ENCODE results near the gene TCAIM. TPM values are rescaled to one million over a fixed set of nuclear protein-coding genes. Genes with fewer than 3 reads are reported as not detected.
A peak's percentile ranks its signal among the peaks of the same experiment; 100 is the strongest.

The TCAIM gene
- total and polyA plus RNA-seq, 7 experiments from 2014 or later = 7.7 to 19.8 (median 15.7) TPM

DNA sequence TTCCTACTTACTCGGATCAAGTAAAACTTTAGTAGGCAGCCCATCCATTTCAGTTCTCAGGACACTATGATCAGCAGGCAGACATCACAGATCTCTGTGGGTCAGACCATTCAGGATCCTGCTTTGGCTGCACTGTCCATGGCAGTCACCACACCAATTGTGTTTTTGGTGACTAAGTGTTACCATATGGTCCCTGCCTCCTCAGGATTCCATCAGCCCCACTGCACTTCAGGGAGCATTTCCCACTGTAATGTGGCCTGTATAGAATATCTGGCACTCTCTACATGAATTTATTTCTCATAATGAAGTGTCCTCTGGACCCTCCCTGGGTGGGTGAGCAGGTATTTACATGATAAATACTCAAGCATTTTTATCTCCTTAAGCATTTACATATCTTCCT, 97.6 kb downstream of the TCAIM start:
- ChIA-PET POLR2A (no interaction called here), CTCF (no interaction called here)
- H3K27ac Mint-ChIP-seq = peak overlapping the region in 3 of 9 donors; percentile 1 to 23 (median 4)

DNA sequence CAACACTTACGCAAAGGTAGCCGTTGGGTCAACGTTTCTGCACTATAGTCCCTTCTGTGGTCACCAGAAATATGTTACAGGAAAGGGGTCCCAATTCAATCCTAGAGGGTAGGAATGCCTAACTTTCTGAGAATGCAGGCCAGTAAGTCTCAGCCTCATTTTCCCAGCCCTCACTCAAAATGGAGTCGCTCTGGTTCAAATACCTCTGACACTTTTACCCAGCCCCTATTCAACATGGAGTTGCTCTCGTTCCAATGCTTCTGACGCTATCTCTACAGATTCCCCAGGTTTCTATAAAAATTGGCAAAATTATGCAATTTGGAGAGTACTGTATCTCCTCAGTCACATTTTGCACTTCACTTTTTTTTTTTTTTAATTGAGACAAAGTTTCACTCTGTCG, 99.2 kb downstream of the TCAIM start:
- H3K4me3 ChIP-seq (ENCODE audit: low read length) = no peak overlapping the region
- H3K27me3 ChIP-seq (ENCODE audit: control insufficient read depth in 2 of 2, insufficient read depth in 2 of 2, low read length in 2 of 2) = no peaks in the 10 kb centered on the region
- no peaks in the 10 kb centered on the region for H3K9me3 ChIP-seq (ENCODE audit: control insufficient read depth in 2 of 3, low read length in 3 of 3)
- Mint-ChIP-seq H3K27me3 (no peaks in the 10 kb centered on the region), H3K27ac (peak overlapping the region in 3 of 9 donors; percentile 19 to 74 (median 48)), H3K36me3 (peaks cover 0 to 34% (median 10%) of the 10 kb centered on the region in 5 donors), H3K9me3 (no peaks in the 10 kb centered on the region), H3K4me1 (peaks cover 20 to 36% (median 34%) of the 10 kb centered on the region in 7 donors), H3K4me3 (no peak overlapping the region)
- H3K27ac ChIP-seq (ENCODE audit: low read depth, low read length) = no peak overlapping the region
- peaks cover 0 to 6% (median 0%) of the 10 kb centered on the region in 3 experiments for H3K36me3 ChIP-seq (ENCODE audit: control insufficient read depth in 2 of 3, insufficient read depth in 3 of 3, low read length in 3 of 3)
- intact Hi-C loops (cut with micrococcal nuclease) = no loop called here
- peaks cover 16 to 24% of the 10 kb centered on the region in 2 donors for H3K4me1 ChIP-seq (ENCODE audit: control insufficient read depth in 2 of 2, insufficient read depth in 2 of 2, low read length in 2 of 2)
- no peak for ATAC-seq
- ChIA-PET POLR2A (no interaction called here), CTCF (no interaction called here)
- DNase-seq = no peak

More for the DNA sequence above, 97.6 kb downstream of the TCAIM start:
- peaks cover 16 to 22% of the 10 kb centered on the region in 2 donors for H3K4me1 ChIP-seq (ENCODE audit: control insufficient read depth in 2 of 2, insufficient read depth in 2 of 2, low read length in 2 of 2)
- no peak overlapping the region for H3K27ac ChIP-seq (ENCODE audit: low read depth, low read length)
- H3K4me3 Mint-ChIP-seq = no peak overlapping the region
- no peak for DNase-seq
- H3K36me3 ChIP-seq (ENCODE audit: control insufficient read depth in 2 of 3, insufficient read depth in 3 of 3, low read length in 3 of 3) = no peaks in the 10 kb centered on the region
- H3K4me3 ChIP-seq (ENCODE audit: low read length) = no peak overlapping the region
- peaks cover 0 to 24% (median under 1%) of the 10 kb centered on the region in 5 donors for H3K36me3 Mint-ChIP-seq
- H3K4me1 Mint-ChIP-seq = peaks cover 17 to 23% (median 20%) of the 10 kb centered on the region in 7 donors
- ATAC-seq = no peak
- no peaks in the 10 kb centered on the region for H3K9me3 Mint-ChIP-seq
- intact Hi-C loops (cut with micrococcal nuclease) = no loop called here
- H3K27me3 ChIP-seq (ENCODE audit: control insufficient read depth in 2 of 2, insufficient read depth in 2 of 2, low read length in 2 of 2) = no peaks in the 10 kb centered on the region
- no peaks in the 10 kb centered on the region for H3K9me3 ChIP-seq (ENCODE audit: control insufficient read depth in 2 of 3, low read length in 3 of 3)
- no peaks in the 10 kb centered on the region for H3K27me3 Mint-ChIP-seq

DNA sequence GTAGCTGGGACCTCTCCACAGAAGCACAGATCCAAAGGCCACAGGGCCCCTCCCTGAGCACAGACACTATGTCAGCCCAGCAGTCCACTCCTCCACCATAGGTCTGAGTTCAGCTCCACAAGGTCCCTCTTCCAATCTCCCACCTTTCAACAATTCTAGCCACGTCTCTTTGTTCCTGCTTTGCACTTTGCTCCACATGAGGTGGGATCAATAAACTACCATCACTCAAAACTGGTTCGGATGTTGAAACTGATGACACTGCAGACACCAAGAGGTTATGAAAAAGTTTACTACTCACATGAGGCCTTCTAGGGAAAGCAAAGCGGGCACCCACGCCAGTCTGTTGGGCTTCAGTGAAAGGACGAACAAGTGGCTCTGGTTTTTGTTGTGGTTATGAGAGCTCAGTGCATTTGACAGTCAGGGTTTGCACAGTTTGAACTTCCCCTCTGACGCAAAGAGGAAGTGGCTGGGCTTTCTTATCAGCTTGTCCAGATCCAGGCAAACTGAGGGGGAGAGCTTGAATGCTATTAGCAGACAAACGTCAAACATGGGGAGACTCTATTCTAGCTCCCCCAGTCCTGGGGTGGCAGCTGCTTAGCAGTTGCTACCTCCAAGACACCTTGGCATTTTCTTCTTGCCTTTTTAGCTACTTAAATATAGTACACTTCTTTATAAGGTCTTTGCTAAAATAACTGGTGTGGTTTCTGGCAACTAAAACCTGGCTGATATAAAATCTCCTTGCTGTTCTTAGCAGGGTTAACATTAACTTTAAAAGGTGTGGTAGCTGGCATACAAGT, 101.1 kb downstream of the TCAIM start:
- Histone ChIP-seq H3K4me1 (ENCODE audit: control insufficient read depth in 2 of 2, insufficient read depth in 2 of 2, low read length in 2 of 2) (peaks cover 16 to 24% of the 10 kb centered on the region in 2 donors), H3K27me3 (ENCODE audit: control insufficient read depth in 2 of 2, insufficient read depth in 2 of 2, low read length in 2 of 2) (no peaks in the 10 kb centered on the region), H3K36me3 (ENCODE audit: control insufficient read depth in 2 of 3, insufficient read depth in 3 of 3, low read length in 3 of 3) (peaks cover 0 to 6% (median 0%) of the 10 kb centered on the region in 3 experiments), H3K4me3 (ENCODE audit: low read length) (peak overlapping the region; percentile 17), H3K9me3 (ENCODE audit: control insufficient read depth in 2 of 3, low read length in 3 of 3) (no peaks in the 10 kb centered on the region), H3K27ac (ENCODE audit: low read depth, low read length) (peak overlapping the region; percentile 65)
- Mint-ChIP-seq H3K27me3 (no peaks in the 10 kb centered on the region), H3K4me1 (peaks cover 23 to 44% (median 40%) of the 10 kb centered on the region in 7 donors), H3K27ac (peak overlapping the region; percentile 88 to 97 (median 95)), H3K9me3 (peaks cover 0 to under 1% (median 0%) of the 10 kb centered on the region in 11 donors), H3K4me3 (peak overlapping the region; percentile 66 to 85 (median 78)), H3K36me3 (peaks cover 5 to 43% (median 16%) of the 10 kb centered on the region in 5 donors)
- DNase-seq (peak; percentile 14 to 81 (median 69)), ATAC-seq (peak; percentile 88)
- POLR2A ChIA-PET = interaction anchor here (0.6 to 1.4 kb wide), 3 partner anchors 69 to 244 kb away, joined by 3 to 7 read pairs (median 3); partner anchors contain the start of gene TCAIM
- CTCF ChIA-PET = no interaction called here
- intact Hi-C loops (cut with micrococcal nuclease) = loop anchor here (1.0 to 5.0 kb wide), 5 partner anchors 37 to 101 kb away; partner anchors contain the start of genes TCAIM (in 2 of the 2) and ZNF445 (in 1 of the 2)

DNA sequence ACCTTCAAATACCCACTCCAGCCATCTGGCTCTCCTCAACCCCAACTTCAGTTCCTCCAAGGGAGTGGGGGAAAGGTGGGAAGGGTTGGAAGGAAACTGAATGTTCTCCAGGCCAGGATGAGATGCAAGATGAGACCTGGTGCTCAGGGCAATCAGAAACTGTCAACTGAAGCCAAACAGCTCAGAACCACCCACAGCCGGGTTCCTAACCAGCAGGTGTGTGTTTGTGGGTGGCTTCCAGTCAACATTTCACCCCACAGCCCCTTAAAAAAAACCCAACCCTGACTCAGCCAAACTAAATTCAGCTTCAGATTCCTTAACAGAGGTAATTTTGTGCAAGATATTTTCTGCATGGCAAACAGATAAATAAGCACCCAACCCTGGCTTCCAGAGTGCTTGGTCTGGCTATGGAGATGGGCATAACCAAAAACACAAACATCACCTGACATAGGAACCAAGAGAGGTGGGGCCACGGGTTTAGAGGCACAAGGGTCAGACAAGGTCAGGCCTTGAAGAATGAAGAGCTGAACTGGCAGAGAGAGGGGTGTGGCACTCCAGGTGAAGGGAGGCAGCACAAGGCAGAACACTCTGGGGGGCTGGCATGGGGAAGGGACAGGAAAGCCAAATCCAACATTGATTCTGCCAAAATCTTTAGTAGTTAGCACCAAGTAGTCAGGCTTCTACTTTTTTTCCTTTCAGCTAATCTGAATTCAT, 104.2 kb downstream of the TCAIM start:
- Mint-ChIP-seq H3K27ac (peak overlapping the region; percentile 40 to 95 (median 82)), H3K4me1 (peaks cover 23 to 49% (median 45%) of the 10 kb centered on the region in 7 donors), H3K4me3 (peak overlapping the region in 2 of 10 donors; percentile 21 to 55), H3K27me3 (no peaks in the 10 kb centered on the region), H3K9me3 (peaks cover 0 to 15% (median 2%) of the 10 kb centered on the region in 11 donors), H3K36me3 (peaks cover 15 to 57% (median 43%) of the 10 kb centered on the region in 5 donors)
- DNase-seq (peak in 1 of 9 donors; percentile 37), ATAC-seq (no peak)
- CTCF ChIA-PET = no interaction called here
- peak overlapping the region; percentile 65 for H3K27ac ChIP-seq (ENCODE audit: low read depth, low read length)
- intact Hi-C loops (cut with micrococcal nuclease) = loop anchor here in 1 of 2 donors (5.0 kb wide), 1 partner anchor 35 kb away; the partner anchor contains the start of gene ZNF445
- H3K27me3 ChIP-seq (ENCODE audit: control insufficient read depth in 2 of 2, insufficient read depth in 2 of 2, low read length in 2 of 2) = no peaks in the 10 kb centered on the region
- H3K4me1 ChIP-seq (ENCODE audit: control insufficient read depth in 2 of 2, insufficient read depth in 2 of 2, low read length in 2 of 2) = peaks cover 16 to 24% of the 10 kb centered on the region in 2 donors
- no peak overlapping the region for H3K4me3 ChIP-seq (ENCODE audit: low read length)
- peaks cover 2 to 33% (median 6%) of the 10 kb centered on the region in 3 experiments for H3K36me3 ChIP-seq (ENCODE audit: control insufficient read depth in 2 of 3, insufficient read depth in 3 of 3, low read length in 3 of 3)
- POLR2A ChIA-PET = no interaction called here
- peaks cover 0 to 2% (median 0%) of the 10 kb centered on the region in 3 experiments for H3K9me3 ChIP-seq (ENCODE audit: control insufficient read depth in 2 of 3, low read length in 3 of 3)

GRCh38 chr3:44444437-44444836, 105.9 kb downstream of the TCAIM start:
- DNase-seq (no peak), ATAC-seq (no peak)
- Histone ChIP-seq H3K4me3 (ENCODE audit: low read length) (no peak overlapping the region), H3K27ac (ENCODE audit: low read depth, low read length) (no peak overlapping the region), H3K36me3 (ENCODE audit: control insufficient read depth in 2 of 3, insufficient read depth in 3 of 3, low read length in 3 of 3) (peaks cover 17 to 50% (median 20%) of the 10 kb centered on the region in 3 experiments), H3K27me3 (ENCODE audit: control insufficient read depth in 2 of 2, insufficient read depth in 2 of 2, low read length in 2 of 2) (no peaks in the 10 kb centered on the region), H3K9me3 (ENCODE audit: control insufficient read depth in 2 of 3, low read length in 3 of 3) (peaks cover 0 to 14% (median 0%) of the 10 kb centered on the region in 3 experiments), H3K4me1 (ENCODE audit: control insufficient read depth in 2 of 2, insufficient read depth in 2 of 2, low read length in 2 of 2) (peaks cover 9 to 18% of the 10 kb centered on the region in 2 donors)
- Mint-ChIP-seq H3K27me3 (no peaks in the 10 kb centered on the region), H3K27ac (peak overlapping the region in 7 of 9 donors; percentile 1 to 68 (median 65)), H3K4me3 (no peak overlapping the region), H3K36me3 (peaks cover 32 to 70% (median 60%) of the 10 kb centered on the region in 5 donors), H3K9me3 (peaks cover 2 to 32% (median 13%) of the 10 kb centered on the region in 11 donors), H3K4me1 (peaks cover 18 to 45% (median 40%) of the 10 kb centered on the region in 7 donors)
- intact Hi-C loops (cut with micrococcal nuclease) = loop anchor here in 1 of 2 donors (5.0 kb wide), 1 partner anchor 33 kb away; the partner anchor contains the start of gene ZNF445
- POLR2A ChIA-PET = no interaction called here
- CTCF ChIA-PET = no interaction called here
